GM19193 (cell line): ENCODE data around the gene WDR86.

Experiments used
- POLR2A ChIP-seq: IDR thresholded peaks from 4 replicates; pipeline ENCODE4 v1.6.1; 2011; ENCODE audit not compliant: insufficient read depth, insufficient read length; ENCODE audit errors: extremely low read depth

Gene WDR86

DNA sequence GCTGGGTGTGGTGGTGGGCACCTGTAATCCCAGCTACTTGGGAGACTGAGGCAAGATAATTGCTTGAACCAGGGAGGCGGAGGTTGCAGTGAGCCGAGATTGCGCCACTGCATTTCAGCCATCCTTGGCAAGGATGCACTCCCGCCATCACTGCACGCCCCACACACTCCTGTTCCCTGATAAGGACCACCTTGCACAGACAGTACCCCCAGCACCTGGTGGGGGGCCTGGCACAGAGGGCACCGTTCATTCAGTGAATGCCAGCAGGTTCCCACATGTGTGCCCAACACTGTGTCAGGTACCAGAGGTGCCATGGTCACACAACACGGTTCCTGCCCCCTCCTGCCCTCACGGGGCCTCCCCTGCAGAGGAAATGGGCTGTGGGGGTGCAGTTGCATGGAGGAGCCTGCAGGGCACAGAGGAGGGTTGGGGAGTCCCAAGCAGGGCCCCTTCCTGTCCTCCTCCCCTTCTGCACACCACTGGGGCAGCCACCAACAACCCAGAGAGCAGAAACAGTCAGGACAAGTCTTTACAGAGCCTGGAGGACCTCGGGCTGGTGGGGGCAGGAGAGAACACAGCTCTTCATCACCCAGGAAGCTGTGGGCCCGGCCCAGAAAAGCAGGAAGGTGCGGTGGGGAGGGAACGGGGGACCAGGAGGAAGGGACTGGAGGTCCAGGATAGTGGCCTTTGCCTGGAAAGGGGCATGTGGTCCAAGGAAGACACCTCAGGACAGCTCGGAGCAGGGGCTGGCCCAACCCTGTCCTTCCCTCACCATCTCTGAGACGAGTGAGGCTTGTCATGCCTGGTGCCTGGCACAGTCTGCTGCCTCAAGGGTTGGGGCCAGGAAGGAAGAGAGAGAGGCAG, 23.1 kb upstream of the WDR86 start:
- TF ChIP-seq POLR2A, result no peak

DNA sequence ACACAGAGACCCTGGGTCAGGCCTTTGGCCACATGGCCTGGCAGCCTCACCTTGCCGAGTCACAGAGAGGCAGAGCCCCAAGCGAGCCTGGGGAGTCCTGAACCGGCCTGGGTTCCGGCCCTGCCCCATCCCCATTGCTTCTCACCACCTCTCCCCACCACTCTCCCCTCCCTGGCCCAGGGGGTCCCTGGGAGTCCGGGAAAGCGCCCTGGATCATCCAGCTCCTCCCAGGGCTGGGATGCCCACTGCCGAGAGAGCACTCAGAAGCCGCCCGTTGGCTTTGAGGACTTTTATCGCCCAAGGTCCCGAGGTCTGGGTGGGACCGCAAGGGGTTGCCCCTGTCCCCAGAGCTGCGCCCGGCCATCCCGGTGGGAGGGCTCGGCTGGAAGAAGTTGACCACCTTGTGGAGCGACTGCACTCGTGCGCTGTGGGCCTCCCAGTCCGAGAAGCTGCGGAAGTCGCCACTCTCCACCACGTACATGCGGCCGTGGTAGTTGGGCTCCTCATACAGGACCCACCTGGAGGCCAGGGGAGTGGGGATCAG, 22.0 kb upstream of the WDR86 start:
- TF ChIP-seq POLR2A, result no peak

DNA sequence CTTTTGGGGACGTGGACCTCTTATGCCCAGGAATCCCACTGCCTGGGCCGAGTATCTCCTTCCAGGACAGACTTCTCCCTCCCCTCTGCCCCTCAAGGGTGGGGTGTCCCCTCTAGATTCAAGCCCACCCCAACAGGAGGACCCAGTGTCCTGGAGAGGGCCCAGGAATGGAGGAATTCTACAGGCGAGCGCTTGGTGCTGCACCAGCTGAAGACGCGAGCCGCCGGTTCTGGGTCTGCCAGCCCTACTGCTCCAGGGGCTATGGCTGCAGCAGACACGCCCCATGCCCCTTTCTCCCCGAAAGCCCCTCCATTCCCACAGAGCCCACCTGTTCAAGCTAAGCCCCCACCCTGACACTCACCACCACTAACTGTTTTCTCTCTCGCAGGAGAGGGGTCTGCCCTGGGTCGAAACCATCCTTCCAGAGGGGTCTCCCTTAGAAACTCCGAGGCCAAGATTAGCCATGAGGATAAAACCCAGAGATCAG, 21.5 kb upstream of the WDR86 start:
- TF ChIP-seq POLR2A, result no peak

DNA sequence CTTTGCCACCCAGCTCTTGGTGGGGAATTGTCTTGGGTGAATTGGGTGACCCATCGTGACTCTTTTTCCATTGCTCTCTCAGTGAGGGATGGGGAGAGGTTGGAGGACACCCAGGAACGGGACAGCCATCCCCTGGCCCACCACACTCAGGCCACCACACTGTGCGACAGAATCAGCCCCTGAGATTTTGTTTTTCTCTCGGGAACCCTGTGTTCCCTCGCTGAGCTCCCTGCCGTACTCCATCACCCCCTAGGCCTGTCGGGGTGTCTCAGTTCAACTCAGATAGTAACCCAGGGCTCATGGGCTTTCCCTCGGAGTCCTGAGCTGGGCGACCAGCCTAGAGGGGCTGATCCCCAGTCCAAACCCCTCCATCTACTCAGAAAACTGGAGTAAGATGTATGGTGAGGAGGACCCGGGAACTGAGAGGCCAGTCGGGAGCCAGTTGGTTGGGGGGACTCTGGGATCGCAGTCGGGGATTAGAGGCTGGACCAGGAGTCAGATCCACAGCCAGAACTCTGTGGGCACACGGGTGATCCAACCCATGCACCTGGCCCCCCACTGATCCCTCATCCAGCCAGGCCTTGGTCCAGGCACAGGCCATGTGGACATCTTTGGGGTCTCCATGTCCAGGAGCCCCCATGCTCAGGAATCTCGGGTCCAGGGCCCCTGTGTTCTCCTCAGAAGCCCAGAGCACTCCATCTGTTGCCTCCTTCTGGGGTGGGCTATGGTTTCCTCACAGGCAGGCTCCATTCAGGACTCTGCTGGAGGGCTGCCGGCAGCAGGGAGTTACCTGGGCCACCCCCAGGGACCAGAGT, 20.8 kb upstream of the WDR86 start:
- no peak for TF ChIP-seq POLR2A

DNA sequence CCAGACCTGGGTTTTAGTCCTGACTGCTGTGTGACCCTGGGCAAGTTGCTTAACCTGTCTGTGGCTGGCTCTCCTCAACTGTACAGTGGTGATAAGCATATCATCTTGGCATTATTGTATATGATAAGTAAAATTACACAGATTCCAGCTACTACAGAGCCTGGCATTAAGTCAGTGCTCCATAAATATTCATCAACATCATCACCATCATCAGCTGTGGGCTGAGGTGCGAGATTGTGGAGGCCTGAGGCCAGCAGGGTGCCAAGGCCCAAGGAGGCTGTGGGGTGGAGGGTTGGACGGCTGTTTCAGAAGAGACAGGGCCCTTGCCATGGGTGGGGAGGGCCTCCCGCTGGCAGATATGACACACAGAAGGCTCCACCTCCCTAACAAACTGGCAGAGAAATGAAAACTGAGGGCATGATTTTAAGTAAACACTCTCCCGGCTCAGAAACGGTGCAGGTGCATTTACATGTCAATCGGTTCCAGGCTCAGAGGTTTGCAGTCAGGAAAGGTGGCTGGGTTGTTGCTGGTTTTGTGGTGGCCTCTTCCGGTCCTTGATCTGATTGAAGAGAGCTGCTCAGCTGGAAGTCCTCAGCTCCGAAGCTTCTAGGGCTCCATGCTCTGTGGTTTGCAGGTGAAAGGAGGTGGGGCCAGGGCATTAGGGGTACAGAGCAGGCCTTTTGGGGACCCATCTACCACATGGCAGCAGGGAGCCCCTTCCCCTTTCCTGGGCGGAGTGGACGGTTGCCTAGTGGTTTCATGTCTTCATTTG, 19.9 kb upstream of the WDR86 start:
- no peak for TF ChIP-seq POLR2A

DNA sequence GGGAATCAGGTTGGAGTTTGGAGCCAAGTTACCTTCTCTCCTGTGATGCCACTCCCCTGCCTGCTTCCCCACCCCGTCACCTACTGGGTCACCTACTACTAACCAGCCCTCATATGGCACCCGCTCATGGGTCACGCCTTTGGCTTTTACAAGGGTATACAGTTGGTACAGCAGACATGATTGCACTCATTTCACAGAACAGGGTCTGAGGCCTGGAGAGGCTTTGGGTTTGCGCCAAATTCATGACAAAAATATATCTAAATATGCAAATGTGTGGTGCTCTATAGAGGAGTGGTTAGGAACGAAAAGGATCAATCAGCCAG, 19.4 kb upstream of the WDR86 start:
- TF ChIP-seq POLR2A, result no peak

DNA sequence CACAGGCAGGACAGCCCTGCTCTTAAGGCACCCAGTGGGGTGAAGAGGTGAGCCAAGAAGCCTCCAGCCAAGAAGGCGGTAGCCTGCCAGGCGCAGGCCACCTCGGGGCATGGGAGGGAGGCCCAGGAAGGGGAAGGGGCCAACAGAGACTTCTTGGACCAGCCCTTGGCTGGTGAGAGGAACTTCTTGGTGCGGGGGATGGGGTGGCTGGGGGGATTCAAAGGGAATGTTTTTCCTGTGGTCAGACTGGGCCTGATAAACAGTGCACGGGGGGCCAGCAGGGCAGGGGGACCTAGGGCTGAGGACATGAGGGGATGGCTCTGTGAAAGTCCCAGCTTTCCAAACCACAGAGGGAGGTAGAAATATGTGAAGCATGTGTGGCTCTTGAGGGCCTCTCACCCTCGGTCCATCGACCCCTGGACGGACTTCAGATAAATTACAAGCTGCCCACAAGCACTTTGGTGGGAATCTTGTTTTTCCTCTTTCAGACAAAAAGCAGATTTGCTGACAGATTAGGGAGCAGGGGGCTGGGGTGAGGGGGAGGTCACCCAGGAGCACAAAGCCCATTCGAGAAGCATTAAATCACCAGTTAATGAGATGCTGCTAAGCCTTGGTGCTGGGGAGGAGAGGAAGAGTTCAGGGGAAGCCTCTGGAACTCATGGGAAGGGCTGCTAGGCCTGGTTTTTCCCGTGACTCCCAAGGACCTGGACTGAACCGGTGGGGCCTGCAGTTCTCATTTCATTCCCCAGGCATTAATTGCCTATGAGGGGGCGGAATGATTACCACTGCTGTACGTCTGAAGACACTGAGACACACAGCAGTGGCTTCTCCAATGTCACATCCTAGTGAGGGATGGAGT, 18.8 kb upstream of the WDR86 start:
- TF ChIP-seq POLR2A, result no peak

DNA sequence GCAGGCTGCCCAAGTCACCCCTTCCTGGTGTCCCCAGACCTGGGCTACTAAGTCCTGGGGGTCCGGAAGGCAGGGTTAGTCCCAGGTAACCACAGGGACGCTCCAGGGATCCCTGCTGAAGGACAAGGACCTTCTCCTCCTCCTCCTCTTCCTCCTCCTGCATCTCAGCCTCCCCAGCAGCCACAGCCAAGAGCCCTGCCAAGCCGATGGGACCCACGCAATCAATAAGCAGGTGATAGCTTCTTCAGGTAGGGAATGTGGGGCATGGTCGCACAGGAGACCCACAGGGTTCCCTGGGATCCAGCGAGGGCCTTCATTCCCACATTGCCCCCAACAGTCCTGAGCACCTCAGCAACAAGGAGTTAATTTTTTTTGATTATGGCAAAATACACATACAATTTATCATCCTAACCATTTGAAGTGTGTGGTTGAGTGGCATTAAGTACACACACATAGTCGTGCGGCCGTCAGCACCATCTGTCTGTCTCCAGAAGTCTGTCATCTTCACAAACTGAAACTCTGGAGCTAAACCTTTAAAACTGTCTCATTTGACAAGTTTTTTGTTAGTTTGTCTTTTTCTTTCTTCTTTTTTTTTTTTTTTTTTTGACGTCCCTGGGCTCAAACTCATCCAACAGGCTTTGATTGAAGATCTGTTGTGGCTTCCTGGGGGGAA, 18.0 kb upstream of the WDR86 start:
- no peak for TF ChIP-seq POLR2A

DNA sequence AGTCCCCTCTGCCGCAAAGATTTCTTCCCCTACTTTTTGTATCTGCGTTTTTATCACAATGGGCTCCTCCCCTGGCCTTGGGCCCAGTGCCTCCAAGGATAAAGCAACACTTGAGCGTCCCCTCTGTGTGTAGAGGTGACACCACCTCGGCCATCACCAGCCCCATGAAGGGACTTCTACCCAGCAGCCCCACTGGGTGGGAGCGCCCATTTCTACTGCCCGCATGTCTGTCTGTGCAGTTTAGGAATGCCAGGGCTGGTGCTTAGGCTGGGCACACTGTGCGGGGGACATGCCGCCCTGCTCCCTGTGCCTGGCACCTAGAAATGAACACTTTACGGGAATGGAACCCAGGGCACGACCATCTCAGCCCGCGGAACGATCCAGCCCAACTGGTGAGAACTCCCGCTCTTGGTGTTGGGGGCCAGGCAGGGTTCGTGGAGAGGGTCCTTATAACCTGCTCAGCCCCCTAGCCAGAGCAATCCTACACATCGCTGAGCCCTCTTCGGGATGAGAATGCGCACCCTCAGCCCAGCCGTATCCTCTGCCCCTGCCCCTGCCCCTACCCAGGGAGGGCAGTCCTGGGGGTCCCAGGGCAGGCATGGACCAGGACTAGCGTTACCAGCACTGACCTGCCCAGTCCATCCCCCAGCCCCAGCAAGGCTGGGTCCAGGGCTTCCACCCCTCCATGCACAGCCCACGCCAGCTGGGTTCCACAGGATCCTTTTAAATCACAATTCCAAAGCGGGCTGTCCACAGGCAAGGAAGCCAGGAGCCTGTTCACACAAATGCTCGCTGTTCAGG, 17.3 kb upstream of the WDR86 start:
- TF ChIP-seq POLR2A, result no peak

DNA sequence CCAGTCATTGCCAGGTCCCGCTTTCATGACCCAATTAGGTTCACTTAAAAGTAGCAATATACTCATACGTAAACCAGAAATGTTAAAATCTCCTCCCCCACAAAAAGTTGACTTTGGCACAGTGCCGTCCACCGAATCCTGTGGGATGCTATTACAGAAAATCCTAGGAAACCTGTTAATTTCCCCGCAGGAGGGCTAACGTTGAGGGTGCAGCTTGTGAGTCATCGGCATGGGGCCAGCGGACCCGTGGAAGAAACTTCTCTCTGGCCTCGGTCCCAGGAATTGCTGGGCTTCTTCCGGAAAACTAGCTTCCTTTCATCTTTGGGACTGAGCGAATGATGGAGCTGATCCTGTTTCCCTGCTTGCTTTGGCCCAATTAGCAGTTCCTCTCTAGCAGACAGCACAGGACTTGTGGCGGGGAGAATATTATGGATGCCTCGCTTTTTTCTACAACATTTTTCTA, 16.6 kb upstream of the WDR86 start:
- TF ChIP-seq POLR2A, result no peak

DNA sequence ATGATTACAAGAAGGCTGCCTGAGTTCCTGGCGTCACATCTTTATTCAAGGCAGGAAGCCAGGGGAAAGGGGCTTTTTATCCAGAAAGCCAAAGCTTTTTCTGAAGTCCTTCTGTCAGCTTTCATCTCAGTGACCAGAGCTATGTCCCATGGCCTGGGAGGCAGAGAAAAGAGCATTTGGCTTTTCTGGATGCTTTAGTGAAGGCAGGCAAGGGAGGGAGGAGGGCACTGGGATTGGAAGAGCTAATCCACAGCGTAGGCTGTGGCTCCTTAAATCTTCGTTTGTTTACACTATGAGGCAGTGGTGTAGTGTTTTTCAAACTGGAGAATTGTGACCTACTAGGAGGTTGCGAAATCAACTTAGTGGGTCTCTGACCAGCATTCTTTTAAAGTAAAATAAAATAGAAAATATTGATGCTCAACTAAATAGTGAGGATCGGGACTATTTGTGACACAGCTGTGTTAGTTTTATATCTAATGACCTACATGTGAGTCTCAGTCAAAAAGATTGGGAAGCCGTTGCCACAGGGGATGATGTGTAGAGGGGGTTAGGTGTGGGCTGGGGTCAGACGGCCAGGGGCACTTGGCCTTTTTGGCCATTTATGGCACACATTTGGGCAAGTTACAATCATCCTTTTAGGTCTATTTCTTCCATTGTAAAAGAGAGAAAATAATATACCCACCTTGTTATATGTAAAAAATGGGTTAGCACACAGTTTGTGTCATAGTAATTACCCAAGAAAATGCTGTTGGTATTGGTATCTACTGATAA, 16.0 kb upstream of the WDR86 start:
- TF ChIP-seq POLR2A, result no peak

DNA sequence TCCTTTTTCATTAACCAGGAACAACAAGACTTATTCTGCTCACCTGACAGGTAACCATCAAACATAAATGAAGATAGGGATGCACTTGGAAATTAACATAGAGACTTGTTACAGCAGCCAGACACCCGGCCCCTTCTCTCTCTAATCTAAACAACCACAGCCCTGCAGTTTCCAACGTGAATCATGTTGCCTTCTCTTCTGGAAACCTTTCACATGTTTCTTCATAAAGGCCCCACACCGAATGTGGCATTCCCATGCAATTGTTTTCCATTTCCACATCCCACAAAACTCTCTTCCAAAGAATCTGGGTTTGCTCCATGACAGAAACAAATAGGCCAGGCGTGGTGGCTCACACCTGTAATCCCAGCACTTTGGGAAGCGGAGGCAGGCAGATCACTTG, 15.0 kb upstream of the WDR86 start:
- TF ChIP-seq POLR2A, result no peak
